GM12872 (cell line): ENCODE data around the gene ZNF536.

Source experiments
- TF ChIP-seq, protein P1 (sequence below): IDR thresholded peaks from 3 replicates; pipeline ENCODE4 v1.5.1; 2011; ENCODE audit warnings: low read depth, mild to moderate bottlenecking, low read length, moderate library complexity; ENCODE audit not compliant: insufficient read depth

The ZNF536 gene

DNA sequence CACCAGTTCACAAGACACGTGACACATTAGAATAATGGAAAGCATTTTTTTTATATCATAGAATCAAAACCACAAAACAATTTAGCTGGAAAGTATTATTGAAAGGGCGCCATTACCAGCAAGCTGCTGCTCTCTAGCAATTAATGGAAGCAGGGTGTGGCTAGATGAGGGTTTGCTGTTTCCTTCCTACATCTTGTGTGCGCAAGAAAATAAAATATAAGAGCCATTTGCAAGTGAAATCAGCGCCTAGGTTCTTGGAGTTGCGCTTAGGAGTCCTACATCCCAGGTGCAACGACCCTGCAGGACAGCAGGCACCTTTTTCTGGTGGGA, 140.9 kb downstream of the ZNF536 start:
- TF ChIP-seq, protein P1, sequence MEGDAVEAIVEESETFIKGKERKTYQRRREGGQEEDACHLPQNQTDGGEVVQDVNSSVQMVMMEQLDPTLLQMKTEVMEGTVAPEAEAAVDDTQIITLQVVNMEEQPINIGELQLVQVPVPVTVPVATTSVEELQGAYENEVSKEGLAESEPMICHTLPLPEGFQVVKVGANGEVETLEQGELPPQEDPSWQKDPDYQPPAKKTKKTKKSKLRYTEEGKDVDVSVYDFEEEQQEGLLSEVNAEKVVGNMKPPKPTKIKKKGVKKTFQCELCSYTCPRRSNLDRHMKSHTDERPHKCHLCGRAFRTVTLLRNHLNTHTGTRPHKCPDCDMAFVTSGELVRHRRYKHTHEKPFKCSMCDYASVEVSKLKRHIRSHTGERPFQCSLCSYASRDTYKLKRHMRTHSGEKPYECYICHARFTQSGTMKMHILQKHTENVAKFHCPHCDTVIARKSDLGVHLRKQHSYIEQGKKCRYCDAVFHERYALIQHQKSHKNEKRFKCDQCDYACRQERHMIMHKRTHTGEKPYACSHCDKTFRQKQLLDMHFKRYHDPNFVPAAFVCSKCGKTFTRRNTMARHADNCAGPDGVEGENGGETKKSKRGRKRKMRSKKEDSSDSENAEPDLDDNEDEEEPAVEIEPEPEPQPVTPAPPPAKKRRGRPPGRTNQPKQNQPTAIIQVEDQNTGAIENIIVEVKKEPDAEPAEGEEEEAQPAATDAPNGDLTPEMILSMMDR = no peak

DNA sequence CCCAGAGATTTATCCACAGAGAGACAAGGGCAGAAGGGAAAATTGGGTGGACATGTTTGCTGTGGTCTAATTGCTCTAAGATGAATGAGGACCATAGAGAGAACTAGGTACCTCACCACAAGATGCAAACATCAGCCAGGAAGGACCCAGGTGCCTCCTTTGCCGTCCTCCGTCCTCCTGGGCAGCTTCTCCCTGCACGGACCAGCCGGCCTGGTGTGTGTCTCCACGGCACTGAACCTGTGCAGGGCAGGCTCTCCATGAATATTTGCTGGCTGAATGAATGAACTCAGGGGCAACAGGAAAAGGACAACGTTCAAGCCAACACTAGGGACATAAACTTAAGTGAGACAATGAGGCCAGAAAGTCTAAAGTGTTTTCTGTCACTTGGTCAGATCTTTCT, 143.9 kb downstream of the ZNF536 start:
- TF ChIP-seq, protein P1 = no peak

GRCh38 chr19:30516531-30516930, 144.3 kb downstream of the ZNF536 start:
- TF ChIP-seq, protein P1 = no peak

- TF ChIP-seq, protein P1 = no peak
Measured at GRCh38 chr19:30518965-30519606, 146.9 kb downstream of the ZNF536 start.

DNA sequence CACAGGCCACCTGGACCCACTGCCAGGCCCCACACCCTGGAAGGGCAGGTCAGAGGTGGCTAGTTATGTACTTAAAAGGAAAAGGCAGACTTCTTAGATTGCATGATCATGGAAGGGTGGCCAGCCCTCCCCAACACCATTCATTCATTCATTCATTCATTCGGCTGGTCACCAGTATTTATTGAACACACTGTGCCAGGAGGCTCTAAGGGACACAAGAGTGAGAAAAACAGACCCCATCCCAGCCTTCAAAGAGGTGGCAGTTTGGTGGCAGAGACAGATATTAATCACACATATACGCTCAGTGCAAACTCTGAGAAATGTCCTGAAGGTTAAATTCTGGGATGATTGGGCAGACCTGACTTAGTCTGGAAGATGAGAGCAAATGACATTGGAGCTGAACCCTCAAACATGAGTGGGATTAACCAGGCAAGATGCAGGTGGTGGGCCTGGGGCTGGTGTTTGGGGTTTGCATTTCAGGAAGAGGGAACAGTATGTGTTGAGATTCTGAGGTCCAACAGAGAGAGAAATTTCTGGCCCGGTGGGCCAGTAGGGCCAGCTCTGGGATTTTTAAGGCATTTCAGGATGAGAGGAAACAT, 147.5 kb downstream of the ZNF536 start:
- TF ChIP-seq, protein P1 = no peak

DNA sequence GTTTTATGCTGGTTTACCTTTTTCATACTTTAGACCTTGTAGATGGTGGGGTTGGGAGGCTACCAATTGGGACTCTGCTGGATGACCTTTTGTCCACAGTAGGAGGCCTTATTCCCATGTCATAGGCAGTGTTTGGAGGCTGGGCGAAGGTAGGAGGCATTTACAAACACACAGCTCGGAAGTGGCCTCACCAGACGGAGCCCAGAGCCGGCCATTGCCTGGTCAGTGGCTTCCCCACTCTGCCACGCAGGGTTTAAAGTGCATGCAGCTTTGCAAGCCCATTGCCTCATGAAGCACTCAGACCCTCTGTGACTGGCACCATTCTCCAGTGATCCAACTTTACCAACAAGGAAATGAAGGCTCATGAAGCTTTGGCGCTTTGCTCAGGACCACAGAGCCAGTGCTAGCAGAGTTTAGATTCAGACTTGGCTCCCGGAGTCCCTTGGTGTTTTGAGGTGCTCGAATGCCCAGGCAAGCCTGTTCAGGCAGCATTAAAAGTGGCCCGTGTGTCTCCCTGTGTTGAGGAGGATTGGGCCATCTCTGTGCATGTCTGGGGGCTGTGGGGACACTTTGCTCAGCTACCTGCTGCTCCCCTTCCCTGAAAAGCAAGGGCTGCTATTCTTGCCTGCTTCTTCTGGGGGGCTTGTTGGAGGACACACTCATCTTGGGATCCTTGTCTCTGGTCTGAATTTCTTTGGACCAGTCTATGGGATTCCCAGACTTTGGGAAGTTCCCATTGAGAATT, 148.7 kb downstream of the ZNF536 start:
- TF ChIP-seq, protein P1 = no peak

DNA sequence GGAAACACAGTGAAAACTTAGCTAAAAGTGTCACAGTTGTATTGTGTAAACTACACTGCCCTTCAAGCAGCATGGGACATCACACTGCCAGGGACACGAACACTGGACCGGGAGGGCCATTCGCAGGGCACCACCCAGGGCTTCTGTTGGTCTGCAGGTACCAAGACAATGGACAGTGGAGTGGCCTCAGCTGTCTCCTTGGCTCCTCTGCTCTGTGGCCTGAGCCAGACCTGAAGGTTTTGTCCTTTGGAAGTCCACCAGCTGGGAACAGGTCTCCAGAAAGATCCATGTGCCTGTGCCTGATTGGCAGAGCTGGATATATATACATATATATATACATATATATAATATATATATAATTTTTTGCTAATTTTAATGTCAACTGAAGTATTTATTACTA, 149.8 kb downstream of the ZNF536 start:
- TF ChIP-seq, protein P1 = no peak
